HG03159 (cell line): ENCODE data around the gene STXBP6.
A peak's percentile ranks its signal among the peaks of the same experiment; 100 is the strongest.

Source experiments
- ATAC-seq: cut with Tn5 transposase; IDR thresholded peaks from one replicate; pipeline ENCODE4 v1.9.1; 2021; ENCODE audit warnings: mild to moderate bottlenecking, moderate library complexity; ENCODE audit not compliant: unreplicated experiment

The STXBP6 gene

DNA sequence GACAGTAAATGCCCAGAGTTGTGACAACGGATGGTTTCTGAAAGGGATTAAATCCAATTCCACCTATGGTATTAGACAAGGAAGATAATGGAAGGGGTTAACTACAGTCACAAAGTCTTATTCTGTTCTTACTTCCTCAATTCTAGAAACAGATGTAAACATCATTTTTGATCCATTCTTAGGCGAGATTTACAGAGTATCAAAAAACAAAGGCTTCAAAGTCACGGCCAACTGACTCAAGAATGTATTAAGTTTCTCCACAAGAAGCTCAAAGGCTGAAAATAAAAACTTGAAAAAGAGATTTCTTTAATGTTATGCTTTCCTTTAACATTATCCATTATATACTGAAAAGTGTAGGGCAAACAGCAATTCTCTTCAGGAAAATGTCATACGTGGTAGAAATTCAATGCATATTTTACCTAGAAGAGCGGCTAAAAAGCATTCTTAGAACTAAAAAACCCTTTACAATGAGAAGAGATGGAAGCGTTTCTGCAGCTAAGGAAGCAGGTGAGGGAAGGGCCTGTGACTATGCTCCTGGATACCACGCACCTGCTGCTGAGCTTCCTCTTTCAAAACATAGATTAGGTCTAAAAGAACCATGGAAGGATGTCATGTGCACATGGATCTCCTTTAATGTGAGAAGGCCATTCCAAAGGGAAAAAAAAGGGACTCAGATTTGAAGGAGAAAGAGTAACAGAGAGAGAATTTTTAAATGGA lies 185.8 kb downstream of the STXBP6 start:
- no peak for ATAC-seq

DNA sequence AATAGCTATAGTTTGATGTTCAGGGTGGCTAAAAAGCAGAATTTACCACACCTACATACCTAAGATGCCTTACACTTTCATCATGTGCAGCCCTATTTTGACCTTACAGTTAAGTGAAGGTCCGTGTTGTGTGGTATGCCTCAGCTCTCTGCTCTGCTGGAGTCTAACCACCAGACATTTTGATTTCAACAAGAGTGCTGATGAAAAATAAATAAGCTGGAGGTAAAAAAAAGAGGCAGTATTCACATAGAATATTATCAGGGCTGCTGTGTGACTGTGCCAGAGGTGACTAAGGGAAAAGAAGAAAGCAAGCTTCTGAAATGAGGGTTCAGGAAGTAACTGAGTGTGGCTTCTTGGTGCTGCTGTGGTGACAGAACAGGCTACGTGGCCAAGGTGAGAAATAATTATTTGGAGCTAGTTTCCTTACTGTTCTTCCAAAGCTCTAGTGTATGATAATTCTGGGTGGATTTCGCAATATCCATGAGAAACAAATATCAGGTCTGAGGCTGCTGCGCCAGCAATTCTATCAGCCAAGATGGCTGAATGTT lies 188.8 kb downstream of the STXBP6 start:
- ATAC-seq = no peak

DNA sequence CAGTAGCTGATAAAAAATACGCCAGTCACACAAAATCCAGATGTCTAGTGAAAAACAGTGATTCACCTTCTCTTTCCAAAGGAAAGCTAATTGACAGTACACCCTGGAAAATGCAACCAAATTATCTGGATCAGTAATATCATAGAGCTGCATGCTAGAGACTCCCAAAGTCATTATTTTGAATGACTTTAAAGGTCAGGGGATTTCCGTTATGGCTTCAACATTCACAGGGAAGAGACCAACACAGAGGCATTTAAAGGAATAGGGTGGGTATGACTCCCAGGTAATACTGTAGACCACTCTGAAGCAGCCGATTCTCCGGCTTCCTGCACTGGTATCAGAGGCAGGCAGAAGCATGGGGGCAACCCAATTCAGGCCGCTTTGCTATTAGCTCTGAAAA lies 190.4 kb downstream of the STXBP6 start:
- no peak for ATAC-seq

DNA sequence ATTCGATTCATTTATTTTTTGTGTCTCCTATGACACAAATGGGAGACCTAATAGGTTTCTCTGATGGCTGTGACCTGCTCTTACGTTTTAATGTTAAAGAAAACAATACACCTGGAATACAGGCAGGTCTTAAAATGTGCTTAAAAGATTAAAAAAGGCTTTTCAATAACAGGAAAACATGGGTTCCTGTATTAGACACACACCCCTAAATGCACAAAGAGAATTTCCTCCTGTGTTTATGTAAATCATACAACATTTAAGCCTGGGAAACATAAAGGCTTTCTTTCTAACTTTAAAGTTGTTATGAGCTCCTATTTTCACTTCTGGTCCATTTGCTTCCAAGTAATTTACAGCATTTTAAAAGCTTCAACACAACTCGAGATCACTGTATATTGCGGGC lies 191.3 kb downstream of the STXBP6 start:
- ATAC-seq = no peak

DNA sequence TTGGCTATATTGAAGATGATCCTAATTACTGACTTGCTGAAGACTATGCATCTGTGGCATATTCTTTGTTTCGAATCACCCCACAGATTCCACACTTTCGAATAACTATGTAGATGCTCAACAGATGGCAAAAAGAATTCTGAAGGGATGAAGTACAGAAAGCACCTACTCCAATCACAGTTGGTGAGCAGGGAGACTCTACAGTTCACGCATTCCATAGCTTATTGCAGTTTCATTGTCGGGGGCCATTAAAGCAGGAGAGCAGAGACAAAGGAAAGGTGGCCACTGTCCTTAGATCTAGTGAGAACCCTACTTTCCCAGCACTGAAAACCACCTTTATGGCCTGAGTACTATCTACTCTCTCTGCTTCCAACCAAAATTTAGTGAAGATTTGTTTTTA lies 191.9 kb downstream of the STXBP6 start:
- no peak for ATAC-seq

DNA sequence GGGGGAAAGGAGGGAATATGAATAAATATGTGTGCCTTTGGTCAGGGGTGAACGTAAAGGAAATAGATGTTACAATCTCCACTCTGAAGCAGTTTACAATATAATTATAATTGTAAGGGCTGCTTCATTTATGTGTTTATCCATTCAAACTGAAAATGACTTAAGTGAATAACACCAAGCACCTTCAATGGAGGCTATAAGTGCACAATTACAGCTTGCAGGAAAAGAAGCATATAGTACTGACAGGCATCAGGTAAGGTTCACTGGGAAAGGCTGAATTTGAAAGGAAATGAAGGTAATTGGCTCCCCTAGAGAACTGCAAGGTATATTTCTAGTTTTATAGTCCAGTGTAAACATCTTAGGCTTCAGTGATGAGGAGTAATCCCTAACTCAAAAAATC lies 192.7 kb downstream of the STXBP6 start:
- ATAC-seq = no peak

DNA sequence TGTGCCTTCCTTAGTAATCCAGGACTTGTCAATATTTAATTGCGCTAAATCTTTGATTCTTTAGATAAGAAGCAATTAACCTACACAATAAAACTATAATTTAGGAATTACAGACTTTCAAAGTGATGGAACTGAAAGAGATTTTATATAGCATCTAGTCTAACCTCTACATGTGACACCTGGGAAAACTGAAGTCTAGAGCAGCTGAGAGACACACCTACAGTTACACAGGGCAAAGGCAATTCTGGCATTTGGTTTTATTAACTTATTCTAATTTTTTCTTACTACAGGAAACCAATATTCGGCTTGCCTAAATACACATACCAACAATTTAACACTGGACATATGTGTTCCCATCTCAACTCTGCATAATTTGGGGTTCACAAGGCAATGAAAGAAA lies 196.5 kb downstream of the STXBP6 start:
- ATAC-seq = no peak

DNA sequence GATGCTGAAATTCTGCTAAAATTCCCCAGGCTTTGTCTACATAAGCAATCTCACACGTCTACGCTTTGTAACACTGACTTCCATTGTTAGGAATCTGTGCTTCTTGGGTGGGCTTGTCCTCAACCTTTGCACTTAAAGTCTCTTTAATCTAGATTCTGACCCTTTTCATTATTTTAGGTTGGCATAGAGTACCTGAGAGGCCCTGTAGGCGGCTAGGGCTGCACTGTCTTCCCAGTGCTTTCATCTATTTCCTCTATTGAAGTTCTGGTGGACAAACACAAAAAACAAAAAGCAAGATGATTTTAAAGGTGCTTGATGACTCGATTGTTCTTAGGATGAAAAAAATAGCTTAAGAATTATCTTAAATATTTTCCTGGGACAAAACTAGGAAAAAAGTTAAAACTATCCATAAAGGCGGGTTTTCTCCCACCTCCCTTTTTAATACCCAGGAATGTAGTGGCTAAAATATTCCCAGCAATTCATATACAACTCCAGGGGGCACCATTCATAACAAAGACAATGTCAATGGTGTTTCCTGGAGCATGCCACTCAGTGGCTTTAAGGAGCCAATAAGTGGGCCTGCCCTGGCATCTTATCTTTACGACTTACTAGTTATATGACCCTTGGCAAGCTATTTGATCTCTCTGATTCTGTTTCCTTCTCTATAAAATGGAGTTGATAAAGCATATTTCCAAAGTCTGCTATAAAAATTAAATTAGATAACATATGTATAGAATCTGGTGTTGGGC lies 197.5 kb downstream of the STXBP6 start:
- no peak for ATAC-seq

DNA sequence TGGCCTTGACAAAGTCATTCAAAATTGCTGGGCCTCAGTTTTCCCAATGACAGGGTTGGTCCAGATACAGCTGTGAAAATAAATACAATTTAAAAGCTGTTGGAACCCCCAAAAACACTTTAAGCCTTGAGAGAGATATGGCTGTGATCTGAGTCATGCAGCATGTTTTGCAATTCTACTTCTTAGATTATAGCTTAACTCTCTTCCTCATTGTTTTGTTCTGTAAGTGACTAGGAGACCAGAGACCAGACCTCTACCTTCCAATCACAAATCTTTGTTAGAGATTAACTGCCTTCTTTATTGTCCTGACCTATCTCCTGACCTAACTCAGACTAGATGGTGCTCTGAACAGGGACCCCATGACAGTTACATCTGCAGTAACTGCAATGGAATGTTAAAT lies 198.1 kb downstream of the STXBP6 start:
- ATAC-seq = no peak

DNA sequence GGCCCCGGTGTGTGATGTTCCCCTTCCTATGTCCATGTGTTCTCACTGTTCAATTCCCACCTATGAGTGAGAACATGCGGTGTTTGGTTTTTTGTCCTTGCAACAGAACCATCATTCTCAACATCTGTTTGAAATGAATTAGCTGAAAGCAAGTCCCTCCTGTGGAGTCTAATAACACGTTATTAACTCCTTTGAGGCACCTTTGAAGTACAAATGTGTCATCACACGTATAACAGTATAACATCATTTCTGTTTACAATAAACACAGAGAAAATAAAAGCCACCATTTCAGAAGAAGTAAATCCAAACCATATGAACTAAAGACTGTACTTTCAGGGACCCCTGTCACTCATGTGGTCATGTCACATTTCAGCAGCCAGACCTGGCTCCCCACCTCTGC lies 198.5 kb downstream of the STXBP6 start:
- no peak for ATAC-seq

DNA sequence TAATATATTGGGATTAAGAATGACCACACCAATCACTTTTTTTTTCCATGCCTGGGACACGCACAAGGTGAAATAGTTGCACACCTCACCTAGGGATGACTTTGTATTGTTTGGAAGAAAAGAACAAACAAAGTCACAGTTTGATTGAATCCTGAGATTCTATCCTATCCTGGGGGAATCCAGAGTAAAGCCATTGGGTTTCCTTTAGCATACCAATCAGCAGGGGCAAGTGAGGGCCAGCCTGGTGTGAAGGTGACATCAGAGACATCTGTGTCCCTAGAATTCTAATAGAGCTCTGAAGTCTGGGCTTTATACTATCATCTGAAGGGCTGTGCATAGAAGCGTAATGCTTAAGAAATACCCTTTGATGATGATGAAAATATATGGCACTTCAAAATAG lies 199.9 kb downstream of the STXBP6 start:
- ATAC-seq = no peak

DNA sequence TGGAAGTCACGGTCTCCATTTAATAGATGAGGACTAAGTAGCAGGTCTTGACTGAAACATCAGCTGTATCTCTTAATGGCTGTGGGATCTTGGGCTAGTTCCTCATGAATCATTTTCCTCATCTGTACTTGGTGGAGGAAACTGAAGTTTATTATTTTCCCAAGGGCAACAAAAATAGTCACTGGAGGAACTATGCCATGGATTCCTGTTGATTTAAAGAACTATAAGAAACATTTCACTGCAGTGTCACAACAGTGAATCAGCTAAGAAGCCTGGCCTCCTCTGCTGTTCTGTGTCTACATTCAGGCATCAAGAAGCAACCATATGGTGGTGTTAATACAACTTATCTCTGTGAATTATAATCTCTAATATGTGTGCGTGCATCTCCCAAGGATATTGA lies 200.5 kb downstream of the STXBP6 start:
- no peak for ATAC-seq

DNA sequence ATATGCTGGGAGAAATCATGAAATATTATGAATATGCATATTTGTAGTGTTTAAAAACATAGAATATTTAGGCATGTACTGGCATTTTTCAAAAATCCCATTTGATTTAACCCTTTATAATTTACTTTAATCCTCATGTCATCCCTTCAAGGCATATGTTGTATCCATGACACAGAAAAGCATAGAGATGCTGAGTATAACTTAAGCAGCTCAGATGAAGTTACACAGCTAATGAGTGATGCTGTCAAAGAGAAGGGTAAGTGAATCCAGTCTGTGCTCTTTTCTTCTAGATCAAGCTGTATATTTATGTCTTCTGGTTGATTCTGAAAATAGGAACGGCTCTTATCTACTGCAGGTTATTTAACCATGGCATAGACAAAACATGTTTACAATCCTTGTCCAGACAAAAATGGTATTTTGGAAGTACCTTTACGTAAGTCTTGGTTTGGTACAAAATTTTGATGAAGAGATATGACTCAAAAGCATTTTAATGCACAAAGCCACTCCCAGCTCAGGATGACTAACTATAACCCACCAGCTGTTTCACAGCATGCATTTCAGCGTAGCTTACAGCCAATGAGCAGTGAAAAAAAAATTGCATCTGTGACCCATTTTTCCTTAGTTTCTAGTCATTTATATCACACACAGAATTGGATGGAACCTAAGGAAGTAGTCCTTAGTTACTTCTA lies 201.7 kb downstream of the STXBP6 start:
- ATAC-seq = no peak

DNA sequence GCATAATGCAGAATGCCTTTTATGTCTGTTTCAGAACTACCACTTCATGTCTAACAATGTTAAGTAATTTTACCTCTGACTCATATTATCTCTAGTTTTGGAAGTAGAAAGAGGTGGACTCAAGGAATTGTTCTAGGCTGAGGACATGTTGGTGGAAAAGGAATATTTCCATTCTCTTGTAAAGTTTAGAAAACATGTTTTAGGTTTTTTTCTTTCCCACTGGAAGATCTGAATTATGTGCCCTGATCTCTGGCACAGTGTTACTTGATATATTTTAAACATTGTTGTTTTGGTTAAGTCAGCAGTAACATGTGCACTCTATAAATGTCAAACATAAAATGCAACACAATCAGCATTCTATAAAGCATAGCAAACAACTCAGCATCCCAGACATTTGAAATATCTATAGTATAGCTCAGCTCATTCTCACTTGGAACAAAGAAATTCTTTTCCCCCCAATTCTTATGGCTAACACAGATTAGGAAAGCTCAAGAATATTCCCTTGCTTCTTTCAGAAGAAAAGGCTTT lies 202.3 kb downstream of the STXBP6 start:
- no peak for ATAC-seq

DNA sequence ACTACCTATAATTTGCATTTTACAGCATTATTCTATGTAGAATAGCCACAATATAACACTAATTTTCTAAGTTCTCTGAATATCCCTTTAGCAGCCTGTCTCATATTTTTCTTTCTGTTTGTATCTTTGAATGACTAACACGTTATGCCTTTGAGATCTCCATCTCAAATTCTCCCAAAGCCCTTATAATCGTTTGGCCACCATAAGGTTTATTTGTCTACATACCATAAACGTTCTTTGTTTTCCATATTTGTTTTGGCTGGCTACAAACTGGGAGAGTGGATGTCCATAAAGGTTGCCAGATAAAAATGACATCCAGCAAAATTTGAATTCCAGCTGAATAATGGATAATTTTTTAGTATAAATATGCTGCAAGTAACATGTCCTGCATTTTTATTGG lies 203.7 kb downstream of the STXBP6 start:
- ATAC-seq = no peak

DNA sequence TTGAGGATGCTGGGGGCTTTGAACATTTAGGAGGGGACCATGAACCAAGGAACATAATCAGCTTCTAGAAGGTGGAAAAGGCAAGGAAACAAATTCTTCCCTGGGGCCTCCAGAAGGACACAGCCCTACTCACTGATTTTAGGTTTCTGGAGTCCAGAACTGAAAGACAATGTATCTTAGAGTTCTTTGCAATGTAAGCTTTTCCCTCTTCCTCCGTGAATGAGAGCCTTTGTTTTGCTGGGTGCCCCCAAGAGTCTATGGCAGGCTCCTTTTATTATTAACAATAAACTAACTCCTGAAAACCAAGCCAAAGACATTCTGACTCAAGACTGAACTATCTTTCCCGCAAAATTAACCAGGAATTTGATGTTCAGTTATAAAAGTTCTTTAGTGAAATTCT lies 204.1 kb downstream of the STXBP6 start:
- no peak for ATAC-seq

DNA sequence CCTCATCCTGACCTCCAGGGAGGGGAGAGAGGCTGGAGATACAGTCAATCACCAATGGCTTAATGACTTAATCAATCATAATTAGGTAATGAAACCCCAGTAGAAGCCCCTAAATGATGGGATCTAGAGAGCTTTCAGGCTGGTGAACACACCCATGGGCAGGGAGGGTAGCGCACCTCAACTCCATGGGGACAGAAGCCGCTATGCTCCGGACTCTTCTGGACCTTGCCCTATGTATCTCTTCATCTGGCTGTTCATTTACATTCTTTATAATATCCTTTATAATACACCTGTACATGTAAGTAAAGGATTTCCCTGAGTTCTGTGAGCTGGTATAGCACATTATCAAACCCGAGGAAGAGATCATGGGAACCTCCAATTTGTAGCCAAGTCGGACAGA lies 205.9 kb downstream of the STXBP6 start:
- ATAC-seq = no peak

DNA sequence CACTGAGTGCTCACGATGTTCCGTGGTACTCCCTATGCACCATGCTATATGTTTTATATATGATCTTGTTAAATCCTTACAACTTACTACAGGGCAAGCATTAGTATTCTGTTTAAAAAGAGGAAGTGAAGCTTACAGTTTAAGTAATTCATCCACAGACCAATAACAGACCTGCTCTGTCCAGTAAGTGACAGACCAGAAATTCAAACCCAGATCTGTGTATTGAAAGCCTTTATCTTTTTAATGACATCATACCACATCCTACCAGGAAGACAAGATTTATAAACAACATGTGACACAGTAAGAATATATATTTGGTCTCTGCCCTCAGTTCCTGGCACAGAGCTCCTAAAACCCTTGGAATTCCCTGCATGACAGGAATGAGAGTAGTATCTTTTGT lies 206.5 kb downstream of the STXBP6 start:
- ATAC-seq = peak; percentile 97

DNA sequence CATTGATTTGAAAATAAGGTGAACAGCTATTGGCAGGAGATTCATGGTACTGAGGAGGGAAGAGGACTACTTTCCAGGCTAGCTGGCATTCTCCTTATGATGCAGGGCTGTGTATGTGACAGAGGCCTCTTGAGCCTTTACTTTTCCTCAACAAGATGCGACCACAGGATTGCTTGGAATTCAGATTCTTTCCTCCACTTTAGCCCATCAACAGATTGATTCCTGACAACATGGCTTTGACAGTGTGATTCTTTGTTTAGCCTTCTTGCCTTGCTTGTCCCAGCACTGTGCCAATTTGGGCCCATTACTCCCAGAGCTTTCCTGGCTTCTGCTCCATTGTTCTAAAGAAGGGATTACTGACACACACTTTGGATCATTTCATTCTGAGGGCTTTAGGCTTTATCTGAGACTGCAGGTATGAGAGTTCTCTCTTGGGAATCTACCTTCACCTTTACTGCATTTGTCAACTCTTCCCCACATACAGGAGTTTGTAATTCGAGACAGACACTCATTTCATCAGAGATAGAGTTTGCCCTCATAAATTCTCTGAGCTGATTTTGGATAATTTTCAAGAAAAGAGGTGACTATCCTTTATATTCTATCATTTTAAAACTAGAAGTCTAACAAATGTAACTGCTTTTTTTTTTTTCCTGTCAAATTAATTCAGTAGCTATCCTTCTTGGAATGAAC lies 209.6 kb downstream of the STXBP6 start:
- ATAC-seq = no peak

DNA sequence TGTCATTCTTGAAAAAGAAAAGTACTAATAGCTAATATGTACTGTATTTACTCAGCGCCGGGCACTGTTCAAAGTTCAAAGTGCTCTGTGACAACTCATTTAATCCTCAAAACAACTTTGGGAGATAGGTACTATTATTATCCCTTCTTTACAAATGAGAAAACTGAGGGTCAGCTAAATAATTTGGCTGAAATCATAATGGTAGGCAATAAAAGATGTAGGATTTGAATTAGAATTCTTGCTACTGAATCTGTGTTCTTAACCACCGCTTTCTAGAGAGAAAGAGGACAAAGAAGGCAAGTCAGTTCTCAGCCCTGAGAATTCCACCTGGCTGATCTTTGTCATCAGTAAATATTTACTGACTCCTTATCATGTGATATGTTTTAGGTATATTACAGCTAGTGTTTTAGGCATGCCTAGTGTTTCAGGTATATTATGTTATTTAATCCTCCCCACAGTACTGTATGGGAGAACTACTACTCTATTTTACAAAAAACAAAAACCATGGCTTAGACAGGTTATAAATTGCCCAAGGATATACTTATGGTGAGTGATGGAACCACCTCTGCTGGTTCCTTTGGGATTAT lies 210.2 kb downstream of the STXBP6 start:
- no peak for ATAC-seq
